Activated CD4-positive, alpha-beta T cell treated with anti-CD3 and anti-CD28 coated beads, Interleukin-2, Interleukin-6, amounts not matched to agents 100 ng/mL and 50 ng/mL, durations not matched to agents 16 hours and 8 hours (primary cell): ENCODE data around the gene NHEJ1.
"Not testable (repeated sequence)": the region's sequence is repeated elsewhere in the genome, so short reads cannot be mapped to it uniquely, and the experiment has no call there.

ENCODE experiments used
- DNase-seq: peaks from one replicate; pipeline ENCODE4 v3.0.0-alpha.2; 2020

The NHEJ1 gene, protein sequence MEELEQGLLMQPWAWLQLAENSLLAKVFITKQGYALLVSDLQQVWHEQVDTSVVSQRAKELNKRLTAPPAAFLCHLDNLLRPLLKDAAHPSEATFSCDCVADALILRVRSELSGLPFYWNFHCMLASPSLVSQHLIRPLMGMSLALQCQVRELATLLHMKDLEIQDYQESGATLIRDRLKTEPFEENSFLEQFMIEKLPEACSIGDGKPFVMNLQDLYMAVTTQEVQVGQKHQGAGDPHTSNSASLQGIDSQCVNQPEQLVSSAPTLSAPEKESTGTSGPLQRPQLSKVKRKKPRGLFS

DNA sequence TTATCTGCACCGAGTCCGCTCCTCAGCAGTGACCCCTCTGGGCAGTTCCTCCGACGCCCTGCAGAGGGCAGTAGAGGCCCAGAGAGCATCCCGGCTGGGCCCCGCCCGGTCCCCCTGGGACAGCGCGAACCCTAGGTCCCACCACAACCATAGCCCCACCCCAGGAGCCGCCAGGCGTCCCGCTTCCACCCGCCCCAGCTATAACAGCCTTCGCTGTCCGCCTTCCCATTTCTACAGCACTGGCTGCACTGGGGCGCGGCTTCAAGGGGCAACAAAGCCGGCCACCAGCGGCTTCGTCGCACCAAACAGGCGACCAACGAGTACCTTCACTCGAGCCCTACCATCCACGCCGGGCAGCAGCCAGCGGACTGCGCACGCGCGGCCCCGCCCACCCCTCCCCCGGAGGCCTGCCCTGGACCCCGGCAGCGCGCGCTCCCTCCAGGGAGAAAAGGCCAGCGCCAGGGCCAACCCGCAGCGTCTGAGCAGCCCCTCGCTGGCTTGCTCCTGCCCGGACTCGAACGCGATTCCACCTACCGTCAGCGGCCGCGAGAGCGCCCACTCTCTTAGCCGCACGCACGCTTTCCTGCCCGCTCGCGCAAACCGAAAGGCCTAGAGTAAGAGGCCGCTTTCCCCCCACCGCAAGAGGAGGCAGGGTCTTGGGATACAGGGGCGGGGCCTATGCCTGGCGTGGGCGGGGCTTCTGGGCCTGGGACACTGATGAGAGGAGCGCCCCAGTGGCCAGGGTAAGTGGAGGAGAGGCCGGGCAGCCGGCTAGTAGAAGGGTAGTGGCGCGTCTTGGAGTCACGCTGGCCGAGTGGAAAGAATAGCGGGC, at the start of gene NHEJ1:
NHEJ1 (minus strand) TSS at position 630 of the 832 bp plus-strand sequence. CDS start 2,453 bp downstream, outside the sequence.
- peak; percentile 96 for DNase-seq

DNA sequence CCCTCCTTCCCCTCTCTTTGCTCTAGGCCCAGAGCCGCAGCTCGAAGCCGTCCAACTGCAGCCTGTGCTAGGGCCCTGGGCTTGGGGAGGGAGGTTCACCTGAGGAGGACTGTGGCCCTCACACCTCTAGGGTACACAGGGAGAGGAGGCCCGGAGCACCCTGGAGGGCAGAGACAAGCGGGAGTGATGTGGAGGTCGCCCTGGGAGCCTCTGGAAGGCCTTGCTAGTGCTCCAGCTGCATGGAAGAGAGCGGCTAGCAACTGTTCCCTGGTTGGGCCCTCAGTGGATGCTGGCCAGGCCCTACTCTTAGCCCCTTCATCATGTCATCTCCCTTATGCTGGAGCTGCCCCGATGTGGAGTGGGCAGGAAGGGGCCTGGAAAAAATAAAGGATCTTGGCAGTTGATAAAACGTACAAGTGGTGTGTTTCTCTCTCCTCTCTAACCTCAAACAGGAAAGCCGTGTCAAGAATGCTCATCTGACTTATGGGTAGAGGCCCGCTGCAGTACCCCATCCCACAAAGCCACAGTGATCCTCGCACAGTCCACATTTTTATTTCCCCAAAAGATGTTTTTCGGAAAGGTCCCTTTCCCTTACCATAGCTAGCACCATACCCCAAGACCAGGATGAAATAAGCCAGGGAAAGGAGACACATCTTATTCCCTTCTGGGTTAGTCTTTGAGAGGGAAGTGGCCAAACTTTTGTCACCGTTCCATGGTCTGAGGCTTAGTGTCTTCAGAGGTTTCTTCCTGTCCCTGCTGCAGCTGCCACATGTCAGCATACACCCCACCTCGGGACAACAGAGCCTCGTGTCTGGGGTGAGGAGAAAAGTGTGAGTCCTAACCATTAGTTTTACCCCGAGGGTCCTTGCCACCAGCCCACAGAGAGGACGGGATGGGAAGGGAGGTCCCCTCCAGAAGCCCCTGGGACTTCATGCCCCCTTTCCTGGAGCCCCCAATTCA, 48.9 kb upstream of the NHEJ1 start:
- no peak for DNase-seq

DNA sequence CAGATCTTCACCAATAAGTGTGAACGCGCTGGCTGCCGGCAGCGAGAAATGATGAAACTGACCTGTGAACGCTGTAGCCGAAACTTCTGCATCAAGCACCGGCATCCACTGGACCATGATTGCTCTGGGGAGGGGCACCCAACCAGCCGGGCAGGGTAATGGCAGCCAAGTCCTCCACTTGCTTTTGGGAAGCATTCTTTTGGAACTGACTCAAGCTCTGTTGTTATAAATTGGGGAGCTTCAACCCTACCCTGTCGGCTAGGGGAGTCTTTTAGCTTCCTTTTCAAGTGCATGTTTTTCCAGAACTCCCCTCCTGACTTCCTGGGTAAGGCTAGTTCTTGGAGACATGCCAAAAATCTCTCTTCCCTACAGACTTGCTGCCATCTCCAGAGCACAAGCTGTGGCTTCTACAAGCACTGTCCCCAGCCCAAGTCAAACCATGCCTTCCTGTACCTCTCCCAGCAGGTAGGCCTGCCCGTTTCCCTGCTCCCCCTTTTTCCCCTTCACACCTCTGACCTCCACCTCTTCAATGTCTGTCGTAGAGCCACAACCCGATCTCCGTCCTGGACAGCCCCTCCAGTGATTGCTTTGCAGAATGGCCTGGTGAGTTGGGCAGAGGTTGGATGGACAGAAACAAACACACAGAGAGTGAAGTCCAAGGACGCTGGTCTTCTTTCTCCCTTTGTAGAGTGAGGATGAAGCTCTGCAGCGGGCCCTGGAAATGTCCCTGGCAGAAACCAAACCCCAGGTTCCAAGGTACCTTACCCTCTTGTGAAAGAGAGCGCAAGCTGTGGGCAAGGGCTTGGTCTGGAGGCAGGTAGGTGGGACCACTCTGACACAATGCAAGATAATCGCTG, 47.5 kb upstream of the NHEJ1 start:
- DNase-seq = no peak

DNA sequence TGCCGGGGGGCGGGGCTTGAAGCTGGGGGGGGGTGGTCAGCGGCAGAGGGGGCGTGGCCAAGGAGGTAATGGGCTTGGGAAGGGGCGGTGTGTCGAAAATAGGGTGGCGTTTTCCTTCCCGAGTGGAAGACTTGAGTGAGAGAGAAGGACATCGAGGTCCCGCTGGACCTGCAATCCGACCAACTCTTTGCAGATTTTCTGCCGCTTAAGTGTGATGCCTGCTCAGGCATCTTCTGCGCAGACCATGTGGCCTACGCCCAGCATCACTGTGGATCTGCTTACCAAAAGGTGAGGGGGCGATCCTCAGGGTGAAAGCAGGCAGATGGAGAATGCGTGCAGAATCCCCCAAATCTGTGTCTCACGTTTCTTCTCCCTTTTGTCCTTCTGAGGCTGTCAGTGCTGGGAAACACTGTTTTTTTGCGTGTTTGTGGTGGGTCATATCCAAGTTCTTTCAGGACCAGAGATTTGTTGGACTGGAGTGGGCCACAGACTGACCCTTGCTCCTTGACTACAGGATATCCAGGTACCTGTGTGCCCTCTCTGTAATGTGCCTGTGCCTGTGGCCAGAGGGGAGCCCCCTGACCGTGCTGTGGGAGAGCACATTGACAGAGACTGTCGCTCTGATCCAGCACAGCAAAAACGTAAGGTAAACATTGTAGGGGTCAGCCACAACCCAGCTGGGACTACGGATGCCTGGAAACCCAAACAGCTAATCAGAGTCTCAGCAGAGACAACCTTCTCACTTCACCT, 46.7 kb upstream of the NHEJ1 start:
- DNase-seq = no peak

DNA sequence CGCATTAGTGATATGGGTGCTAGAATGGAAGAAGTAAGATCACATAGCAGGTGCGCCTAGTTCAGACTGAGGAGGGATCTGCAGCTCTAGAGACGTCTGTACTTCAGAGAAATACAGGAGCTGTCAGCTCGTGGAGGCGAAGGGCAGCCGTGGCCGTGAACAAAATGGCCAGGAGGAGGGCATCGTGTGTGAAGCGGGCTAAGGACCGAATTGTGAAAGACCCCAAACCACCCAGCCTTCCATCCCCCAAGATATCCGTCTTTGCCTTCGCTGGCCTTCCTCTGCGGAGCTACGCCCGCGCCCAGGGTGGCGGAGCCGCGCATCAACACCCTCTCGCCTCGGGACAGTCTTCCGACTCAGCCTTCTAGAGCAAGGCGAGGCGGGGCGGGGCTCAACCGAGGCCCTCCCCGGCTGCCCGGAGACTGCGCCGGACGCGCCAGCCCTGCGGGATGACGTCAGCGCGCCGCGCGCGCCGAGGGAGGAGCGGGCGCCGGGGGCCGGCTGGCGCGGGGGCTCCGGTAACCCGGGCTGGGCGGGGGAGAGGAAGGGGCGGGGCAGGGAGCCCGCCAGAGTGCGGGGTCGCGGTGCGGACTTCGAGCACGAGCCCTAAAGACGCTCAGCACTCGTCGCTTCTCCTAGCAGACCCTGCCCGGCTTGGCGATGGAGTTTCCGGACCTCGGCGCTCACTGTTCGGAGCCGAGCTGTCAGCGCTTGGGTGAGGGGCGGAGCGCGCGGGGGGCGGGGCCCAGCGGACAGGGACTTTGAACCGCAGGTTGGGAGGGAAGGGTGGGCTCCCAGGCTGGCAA, 45.9 kb upstream of the NHEJ1 start, which contains the start of gene ZFAND2B:
ZFAND2B (plus strand) TSS at position 455 of the 806 bp plus-strand sequence; CDS start at position 661, 206 bp downstream.
- peak; percentile 96 for DNase-seq

DNA sequence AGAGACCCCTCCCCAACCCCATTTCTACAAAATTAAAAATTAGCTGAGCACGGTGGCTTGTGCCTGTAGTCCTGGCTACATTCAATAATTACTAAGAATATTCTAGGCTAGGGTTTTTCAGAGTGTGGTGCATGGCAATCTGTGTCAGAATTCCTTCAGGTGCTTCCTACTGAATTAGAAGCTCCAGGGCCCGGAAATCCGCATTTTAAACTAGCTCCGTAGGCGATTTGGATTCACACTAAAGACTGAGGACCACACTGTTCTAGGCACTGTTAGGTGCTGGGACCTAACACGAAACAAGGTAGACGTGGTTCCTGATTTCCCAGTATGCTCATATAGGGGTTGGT, 45.3 kb upstream of the NHEJ1 start:
- no peak for DNase-seq

DNA sequence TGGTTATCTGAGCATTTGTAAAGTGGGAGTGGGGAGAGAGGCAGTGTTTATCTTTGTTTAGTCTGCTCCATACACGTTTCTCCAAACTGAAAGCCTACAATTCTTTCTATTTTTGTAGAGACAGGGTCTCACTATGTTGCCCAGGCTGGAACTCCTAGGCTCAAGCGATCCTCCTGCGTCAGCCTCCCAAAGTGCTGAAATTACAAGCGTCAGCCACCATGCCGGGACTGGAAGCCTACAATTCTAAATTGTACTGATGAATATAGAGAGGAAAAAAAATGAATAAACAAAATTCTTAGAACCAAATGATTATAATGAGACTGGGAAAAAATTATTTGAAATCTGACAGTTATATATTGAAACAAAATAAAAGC, 44.5 kb upstream of the NHEJ1 start:
- DNase-seq = no peak

DNA sequence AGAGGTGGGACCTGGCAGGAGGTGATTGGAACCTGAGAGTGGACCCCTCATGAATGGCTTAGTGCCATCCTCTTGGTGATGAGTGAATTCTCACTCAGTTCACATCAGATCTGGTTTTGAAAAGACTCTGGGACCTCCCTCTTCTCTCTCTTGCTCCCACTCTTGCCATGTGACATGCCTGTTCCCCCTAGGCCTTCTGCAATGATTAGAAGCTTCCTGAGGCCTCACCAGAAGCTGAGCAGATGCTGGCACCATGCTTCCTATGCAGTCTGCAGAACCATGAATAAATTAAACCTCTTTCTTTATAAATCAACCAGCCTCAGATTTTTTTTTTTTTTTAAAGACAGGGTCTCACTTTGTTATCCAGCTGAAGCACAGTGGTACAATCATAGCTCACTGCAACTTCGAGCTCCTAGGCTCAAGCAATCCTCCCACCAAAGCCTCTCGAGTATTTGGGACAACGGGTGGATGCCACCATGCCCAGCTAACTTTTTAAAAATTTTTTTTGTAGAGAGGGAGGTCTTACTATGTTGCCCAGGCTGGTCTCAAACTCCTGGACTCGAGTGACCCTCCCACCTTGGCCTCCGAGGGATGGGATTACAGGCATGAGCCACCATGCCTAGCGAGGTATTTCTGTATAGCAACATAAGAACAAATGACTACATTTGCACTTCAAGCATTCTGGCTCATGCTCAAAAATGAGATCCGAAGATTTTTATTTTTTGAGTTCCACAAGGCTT, 44.0 kb upstream of the NHEJ1 start:
- no peak for DNase-seq

DNA sequence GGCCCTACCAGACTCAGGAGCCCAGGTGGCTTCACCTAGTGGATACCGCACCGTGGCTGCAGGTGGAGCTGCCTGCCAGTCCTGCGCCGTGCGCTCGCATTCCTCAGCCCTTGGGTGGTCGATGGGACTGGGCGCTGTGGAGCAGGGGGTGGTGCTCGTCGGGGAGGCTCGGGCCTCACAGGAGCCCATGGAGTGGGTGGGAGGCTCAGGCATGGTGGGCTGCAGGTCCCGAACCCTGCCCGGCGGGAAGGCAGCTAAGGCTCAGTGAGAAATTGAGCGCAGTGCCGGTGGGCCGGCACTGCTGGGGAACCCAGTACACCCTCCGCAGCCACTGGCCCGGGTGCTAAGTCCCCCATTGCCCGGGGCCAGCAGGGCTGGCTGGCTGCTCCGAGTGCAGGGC, 40.7 kb upstream of the NHEJ1 start:
- not testable (repeated sequence) for DNase-seq

DNA sequence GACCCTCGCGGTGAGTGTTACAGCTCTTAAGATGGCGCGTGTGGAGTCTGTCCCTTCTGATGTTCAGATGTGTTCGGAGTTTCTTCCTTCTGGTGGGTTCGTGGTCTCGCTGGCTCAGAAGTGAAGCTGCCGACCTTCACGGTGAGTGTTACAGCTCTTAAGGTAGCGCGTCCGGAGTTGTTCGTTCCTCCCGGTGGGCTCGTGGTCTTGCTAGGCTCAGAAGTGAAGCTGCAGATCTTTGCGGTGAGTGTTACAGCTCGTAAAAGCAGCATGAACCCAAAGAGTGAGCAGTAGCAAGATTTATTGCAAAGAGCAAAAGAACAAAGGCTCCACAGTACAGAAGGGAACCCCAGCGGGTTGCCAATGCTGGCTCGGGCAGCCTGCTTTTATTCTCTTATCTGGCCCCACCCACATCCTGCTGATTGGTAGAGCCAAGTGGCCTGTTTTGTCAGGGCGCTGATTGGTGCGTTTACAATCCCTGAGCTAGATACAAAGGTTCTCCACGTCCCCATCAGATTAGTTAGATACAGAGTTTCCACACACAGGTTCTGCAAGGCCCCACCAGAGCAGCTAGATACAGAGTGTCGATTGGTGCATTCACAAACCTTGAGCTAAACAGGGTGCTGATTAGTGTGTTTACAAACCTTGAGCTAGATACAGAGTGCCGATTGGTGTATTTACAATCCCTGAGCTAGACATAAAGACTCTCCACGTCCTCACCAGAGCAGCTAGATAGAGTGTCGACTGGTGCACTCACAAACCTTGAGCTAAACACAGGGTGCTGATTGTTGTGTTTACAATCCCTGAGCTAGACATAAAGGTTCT, 40.1 kb upstream of the NHEJ1 start:
- DNase-seq = peak; percentile 25

DNA sequence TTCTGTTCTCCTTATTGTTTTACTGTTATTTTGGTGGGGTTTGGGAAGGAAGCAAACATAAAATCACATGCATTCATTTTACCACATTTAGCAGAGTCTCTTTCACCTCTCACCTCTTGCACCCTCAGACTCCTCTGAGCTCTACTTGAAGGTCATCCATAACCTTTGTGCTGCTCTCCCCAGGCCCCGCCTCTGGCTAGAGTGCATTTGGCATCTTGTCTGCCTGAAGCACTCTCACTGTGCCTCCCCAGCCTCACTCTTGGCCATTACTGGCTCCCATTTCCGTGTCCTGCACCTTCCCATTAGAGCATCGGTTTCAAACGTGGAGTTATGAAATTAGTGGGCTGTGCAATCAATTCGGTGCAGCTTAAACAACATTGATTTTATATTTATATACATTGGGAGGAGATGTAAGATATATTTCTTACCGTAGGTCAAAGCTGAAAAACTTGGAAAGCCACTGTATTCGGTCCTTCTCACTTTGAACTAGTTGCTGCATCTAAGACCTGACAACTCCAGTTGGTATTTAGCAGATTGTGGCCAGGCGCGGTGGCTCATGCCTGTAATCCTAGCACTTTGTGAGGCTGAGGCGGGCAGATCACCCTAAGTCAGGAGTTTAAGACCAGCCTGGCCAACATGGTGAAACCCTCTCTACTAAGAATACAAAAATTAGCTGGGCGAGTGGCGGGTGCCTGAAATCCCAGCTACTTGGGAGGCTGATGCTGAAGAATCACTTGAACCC, 39.0 kb upstream of the NHEJ1 start:
- DNase-seq = no peak

DNA sequence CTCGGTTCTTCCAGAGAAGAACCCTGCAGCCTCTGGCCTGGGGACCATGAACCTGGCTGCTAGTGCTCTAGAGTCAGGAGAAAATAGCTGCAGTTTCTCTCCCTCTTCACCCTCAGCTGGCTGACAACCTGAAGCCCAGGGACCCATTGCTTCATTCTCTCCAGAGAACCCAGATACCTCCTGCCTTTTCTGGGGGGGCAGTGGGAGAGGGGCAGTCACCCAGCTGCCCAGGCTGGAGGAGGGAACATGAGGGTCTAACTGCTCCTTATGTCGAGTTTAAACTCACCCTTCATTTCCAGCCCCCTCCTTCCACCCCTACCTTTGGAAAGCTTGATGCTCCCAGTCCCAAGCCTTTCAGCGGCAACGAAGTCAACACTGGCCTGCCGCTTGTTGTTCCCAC, 38.4 kb upstream of the NHEJ1 start:
- DNase-seq = no peak

DNA sequence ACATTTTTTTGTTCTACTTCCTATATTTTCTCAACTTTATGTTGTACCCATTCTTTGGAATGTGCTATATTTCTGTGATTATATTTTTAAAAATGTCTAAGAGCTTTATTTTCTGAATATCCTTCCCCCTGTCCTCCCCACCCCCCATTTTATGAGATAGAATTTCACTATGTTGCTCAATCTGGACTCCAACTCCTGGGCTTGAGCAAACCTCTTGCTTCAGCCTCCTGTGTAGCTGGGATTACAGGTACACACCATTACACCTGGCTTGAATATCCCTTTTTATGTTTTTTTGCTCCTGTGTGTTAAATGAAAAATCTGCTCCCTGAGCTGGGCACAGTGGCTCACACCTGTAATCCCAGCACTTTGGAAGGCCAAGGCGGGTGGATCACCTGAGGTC, 36.8 kb upstream of the NHEJ1 start:
- no peak for DNase-seq

DNA sequence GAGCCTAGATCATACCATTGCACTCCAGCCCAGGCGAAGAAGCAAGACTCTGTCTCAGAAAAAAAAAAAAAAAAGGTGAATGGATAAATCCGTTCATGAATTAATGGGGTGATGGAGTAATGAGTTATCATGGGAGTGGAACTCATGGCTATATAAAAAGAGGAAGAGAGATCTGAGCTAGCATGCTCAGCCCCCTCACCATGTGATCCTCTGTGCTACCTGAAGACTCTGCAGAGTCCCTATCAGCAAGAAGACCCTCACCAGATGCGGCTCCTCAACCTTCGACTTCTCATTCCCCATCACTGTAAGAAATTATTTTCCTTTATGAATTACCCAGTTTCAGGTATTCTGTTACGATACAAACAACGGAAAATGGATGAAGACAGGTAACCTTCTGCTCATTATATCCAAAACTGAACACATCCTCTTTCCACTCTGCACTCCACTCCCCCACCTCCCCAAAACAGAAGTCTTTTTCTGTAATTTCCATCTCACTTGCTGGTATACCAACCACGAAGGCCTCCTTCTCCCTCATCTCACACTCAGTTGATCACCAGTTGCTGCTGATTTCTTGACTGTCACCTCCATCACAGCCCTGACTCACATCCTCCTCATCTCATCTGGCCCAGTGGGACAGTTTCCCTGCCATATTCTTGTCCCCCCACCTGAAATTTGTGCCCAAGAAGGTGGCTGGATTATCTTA, 26.3 kb upstream of the NHEJ1 start:
- peak; percentile 28 for DNase-seq

DNA sequence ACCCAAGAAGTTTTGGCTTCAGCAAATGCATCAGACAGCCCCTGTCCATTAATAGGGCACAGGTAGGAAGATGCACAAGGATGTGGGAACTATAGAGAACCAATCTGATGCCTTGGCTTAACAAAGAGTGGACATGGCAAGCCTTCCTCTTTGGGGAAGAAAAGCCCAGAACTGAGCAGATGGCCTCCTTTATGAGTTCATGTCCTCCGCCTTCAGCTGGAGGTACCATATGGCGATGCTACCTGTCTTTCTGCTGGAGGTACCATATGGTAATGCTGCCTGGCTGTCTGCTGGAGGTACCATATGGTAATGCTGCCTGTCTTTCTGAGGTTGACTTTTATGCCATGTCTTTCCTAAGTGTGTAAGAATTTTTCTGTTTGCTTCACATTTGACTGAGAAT, 23.5 kb upstream of the NHEJ1 start:
- no peak for DNase-seq

DNA sequence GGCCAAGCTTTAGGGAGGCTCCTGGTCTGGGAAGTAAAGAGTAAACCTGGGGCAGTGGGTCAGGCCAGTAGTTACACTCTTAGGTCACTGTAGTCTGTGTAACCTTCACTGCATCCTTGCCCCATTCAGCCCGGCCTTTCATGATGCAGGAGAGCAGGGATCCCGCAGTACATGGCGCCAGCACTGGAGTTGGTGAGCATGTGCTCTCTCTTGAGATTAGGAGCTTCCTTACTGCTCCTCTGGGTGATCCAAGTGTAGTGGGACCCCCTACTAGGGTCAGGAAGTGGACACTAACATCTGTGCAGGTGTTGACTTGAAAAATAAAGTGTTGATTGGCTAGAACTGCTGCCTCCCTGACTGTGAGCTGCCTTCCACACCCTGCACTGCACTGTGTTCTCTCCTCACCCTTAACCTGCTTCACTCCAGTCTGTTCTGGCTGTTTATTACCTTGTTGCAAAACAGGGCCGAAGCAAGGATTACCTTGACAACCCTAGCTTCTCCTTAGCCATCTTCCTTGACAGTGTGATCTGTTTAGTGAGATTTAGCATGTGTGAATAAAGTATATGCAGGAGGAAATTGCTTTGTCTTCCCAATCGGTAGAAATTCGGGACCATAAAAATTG, 22.6 kb upstream of the NHEJ1 start:
- no peak for DNase-seq
